Esophagus squamous epithelium (tissue), 4 donors: Measurements from ENCODE around the gene OR10A3.

Source experiments
- POLR2A ChIP-seq, 4 donors: fragments of 450-650 bp; IDR thresholded peaks; one replicate each; pipeline ENCODE4 v1.6.1; 2017; ENCODE audit warnings: antibody characterized with exemption in 4 of 4, mild to moderate bottlenecking in 4 of 4, moderate library complexity in 3 of 4
- TF ChIP-seq, protein P1 (sequence below), 6 experiments: fragments of 450-650 bp in 4 of 6; fragments of 200-600 bp in 2 of 6; sonication (generic) in 2 of 6; IDR thresholded peaks; one replicate each; pipeline ENCODE4 v1.5.1; 2016 to 2019; ENCODE audit warnings: antibody characterized with exemption in 6 of 6, mild to moderate bottlenecking in 4 of 6, moderate library complexity in 4 of 6

DNA sequence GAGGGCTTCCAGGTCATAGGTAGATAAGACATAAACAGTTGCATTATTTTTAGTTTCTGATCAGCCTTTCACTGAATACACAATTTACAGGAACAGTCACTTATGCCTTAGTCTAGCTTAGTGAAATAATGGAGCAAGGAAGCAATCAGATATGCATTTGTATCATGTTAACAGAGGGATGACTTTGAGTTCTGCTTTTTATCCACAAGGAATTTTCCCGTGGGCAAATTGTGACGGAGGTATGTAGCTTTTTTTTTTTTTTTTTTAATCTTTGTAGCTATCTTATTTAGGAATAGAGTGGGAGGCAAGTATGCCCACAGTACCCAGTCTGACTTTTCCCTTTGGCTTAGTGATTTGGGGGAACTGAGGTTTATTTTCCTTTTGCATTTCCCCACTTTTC lies 27.2 kb upstream of the OR10A3 start:
- TF ChIP-seq, protein P1, sequence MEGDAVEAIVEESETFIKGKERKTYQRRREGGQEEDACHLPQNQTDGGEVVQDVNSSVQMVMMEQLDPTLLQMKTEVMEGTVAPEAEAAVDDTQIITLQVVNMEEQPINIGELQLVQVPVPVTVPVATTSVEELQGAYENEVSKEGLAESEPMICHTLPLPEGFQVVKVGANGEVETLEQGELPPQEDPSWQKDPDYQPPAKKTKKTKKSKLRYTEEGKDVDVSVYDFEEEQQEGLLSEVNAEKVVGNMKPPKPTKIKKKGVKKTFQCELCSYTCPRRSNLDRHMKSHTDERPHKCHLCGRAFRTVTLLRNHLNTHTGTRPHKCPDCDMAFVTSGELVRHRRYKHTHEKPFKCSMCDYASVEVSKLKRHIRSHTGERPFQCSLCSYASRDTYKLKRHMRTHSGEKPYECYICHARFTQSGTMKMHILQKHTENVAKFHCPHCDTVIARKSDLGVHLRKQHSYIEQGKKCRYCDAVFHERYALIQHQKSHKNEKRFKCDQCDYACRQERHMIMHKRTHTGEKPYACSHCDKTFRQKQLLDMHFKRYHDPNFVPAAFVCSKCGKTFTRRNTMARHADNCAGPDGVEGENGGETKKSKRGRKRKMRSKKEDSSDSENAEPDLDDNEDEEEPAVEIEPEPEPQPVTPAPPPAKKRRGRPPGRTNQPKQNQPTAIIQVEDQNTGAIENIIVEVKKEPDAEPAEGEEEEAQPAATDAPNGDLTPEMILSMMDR (IDR thresholded peaks at IDR 0.05): no peak
- TF ChIP-seq POLR2A (IDR thresholded peaks at IDR 0.05): no peak
